MV-4-11 (cell line): ENCODE data around the gene LHX3.

Experiments
- DNase-seq: peaks from one replicate; lab custom pipeline; 2025; lab: John Stamatoyannopoulos, UW

The LHX3 gene

GRCh38 chr9:136177224-136177623 is 27.7 kb downstream of the LHX3 start:
- DNase-seq: no peak

GRCh38 chr9:136175616-136176197 is 29.2 kb downstream of the LHX3 start:
- no peak for DNase-seq

GRCh38 chr9:136174779-136175615 is 29.9 kb downstream of the LHX3 start:
- DNase-seq: no peak

GRCh38 chr9:136173648-136174290 is 31.2 kb downstream of the LHX3 start:
- no peak for DNase-seq

GRCh38 chr9:136172412-136173079 is 32.4 kb downstream of the LHX3 start:
- DNase-seq: no peak

- DNase-seq: no peak
Measured at GRCh38 chr9:136171801-136172411, 33.0 kb downstream of the LHX3 start.

GRCh38 chr9:136171009-136171800 is 33.7 kb downstream of the LHX3 start:
- no peak for DNase-seq

GRCh38 chr9:136170006-136170901 is 34.7 kb downstream of the LHX3 start:
- DNase-seq: no peak

- no peak for DNase-seq
Measured at GRCh38 chr9:136169495-136169894, 35.4 kb downstream of the LHX3 start.

- DNase-seq: no peak
Measured at GRCh38 chr9:136163248-136163850, 41.6 kb downstream of the LHX3 start.

GRCh38 chr9:136160995-136161610 is 43.8 kb downstream of the LHX3 start:
- DNase-seq: no peak

- no peak for DNase-seq
Measured at GRCh38 chr9:136160381-136160841, 44.5 kb downstream of the LHX3 start.

- DNase-seq: no peak
Measured at GRCh38 chr9:136159851-136160250, 45.1 kb downstream of the LHX3 start.

GRCh38 chr9:136157477-136158265 is 47.3 kb downstream of the LHX3 start:
- no peak for DNase-seq

- DNase-seq: no peak
Measured at GRCh38 chr9:136156209-136157120, 48.5 kb downstream of the LHX3 start.

- no peak for DNase-seq
Measured at GRCh38 chr9:136155576-136155975, 49.4 kb downstream of the LHX3 start.

- no peak for DNase-seq
Measured at GRCh38 chr9:136154943-136155342, 50.0 kb downstream of the LHX3 start.
